Common myeloid progenitor, CD34-positive (primary cell): Measurements from ENCODE around the gene MBOAT7.
A peak's percentile ranks its signal among the peaks of the same experiment; 100 is the strongest.

Source experiments
- CTCF ChIA-PET: fragments of 350-600 bp; sonication (Branson Sonifier 250); formaldehyde crosslinking; loops from one replicate; lab custom pipeline; 2021; ENCODE audit warnings: antibody characterized with exemption; lab: Charles Lee
- POLR2A ChIA-PET: fragments of 350-600 bp; sonication (Branson Sonifier 250); formaldehyde crosslinking; loops from one replicate; lab custom pipeline; 2021; ENCODE audit warnings: antibody characterized with exemption; lab: Charles Lee
- DNase-seq, 3 donors: peaks; one replicate each; pipeline versions ENCODE4 v3.0.0 to v3.0.0-alpha.2; 2013
- H3K27ac ChIP-seq, 2 experiments: 1 replicate in 1 of 2; 2 replicates in 1 of 2; pipeline ENCODE4 v1.7.0; 2013; ENCODE audit warnings: inconsistent platforms in 2 of 2, low read length in 2 of 2, mild to moderate bottlenecking in 2 of 2, low read depth in 1 of 2, moderate library complexity in 1 of 2; ENCODE audit not compliant: severe bottlenecking in 2 of 2, insufficient read depth in 1 of 2, poor library complexity in 1 of 2
- H3K27me3 ChIP-seq, 5 experiments: replicated peaks in 2 of 5; 1 replicate in 3 of 5; 2 replicates in 2 of 5; pipeline versions ENCODE4 v1.6.1 to v1.7.0; 2013; ENCODE audit warnings: low read length in 4 of 5, mild to moderate bottlenecking in 2 of 5, moderate library complexity in 2 of 5, inconsistent platforms in 1 of 5; ENCODE audit not compliant: insufficient read depth in 5 of 5, control insufficient read depth in 4 of 5
- H3K36me3 ChIP-seq, 4 experiments: 1 replicate in 2 of 4; 2 replicates in 2 of 4; pipeline versions ENCODE4 v1.6.1 to v1.7.0; 2013; ENCODE audit warnings: low read length in 3 of 4, control low read depth in 1 of 4, mild to moderate bottlenecking in 1 of 4; ENCODE audit not compliant: control insufficient read depth in 4 of 4, insufficient read depth in 4 of 4
- H3K4me1 ChIP-seq, 4 experiments: 1 replicate in 3 of 4; 2 replicates in 1 of 4; pipeline versions ENCODE4 v1.6.1 to v1.7.1; 2013; ENCODE audit warnings: low read length in 3 of 4, mild to moderate bottlenecking in 3 of 4, control low read depth in 1 of 4, inconsistent platforms in 1 of 4, moderate library complexity in 1 of 4; ENCODE audit not compliant: control insufficient read depth in 4 of 4, insufficient read depth in 4 of 4; ENCODE audit errors: control extremely low read depth in 1 of 4
- H3K4me3 ChIP-seq, 7 experiments: 1 replicate in 4 of 7; 2 replicates in 3 of 7; pipeline versions ENCODE4 v1.5.1 to v1.7.0; 2013; ENCODE audit warnings: mild to moderate bottlenecking in 7 of 7, low read length in 6 of 7, moderate library complexity in 6 of 7, inconsistent platforms in 2 of 7, low read depth in 2 of 7, control low read depth in 1 of 7; ENCODE audit not compliant: insufficient read depth in 4 of 7, control insufficient read depth in 1 of 7; ENCODE audit errors: extremely low read depth in 1 of 7
- H3K9me3 ChIP-seq, 5 experiments: 1 replicate in 4 of 5; 2 replicates in 1 of 5; pipeline versions ENCODE4 v1.6.1 to v1.7.1; 2013; ENCODE audit warnings: low read length in 4 of 5, mild to moderate bottlenecking in 2 of 5, inconsistent platforms in 1 of 5, low read depth in 1 of 5, moderate library complexity in 1 of 5; ENCODE audit not compliant: control insufficient read depth in 4 of 5, insufficient read depth in 2 of 5; ENCODE audit errors: control extremely low read depth in 1 of 5
- WGBS: methylation state at CpG from one replicate; pipeline ENCODE4 v1.1.5; 2013; ENCODE audit not compliant: insufficient coverage; 5-methylcytosine and 5-hydroxymethylcytosine counted together

The MBOAT7 gene

GRCh38 chr19:54155694-54156093 is 33.7 kb downstream of the MBOAT7 start:
- H3K4me3 ChIP-seq: no peak overlapping the region
- H3K9me3 ChIP-seq: no peaks in the 10 kb centered on the region
- no peaks in the 10 kb centered on the region for H3K27me3 ChIP-seq
- H3K36me3 ChIP-seq: peaks cover 2 to 73% (median 56%) of the 10 kb centered on the region in 4 experiments
- POLR2A ChIA-PET: interaction anchor here (1.2 kb wide), 1 partner anchor 14 kb away, joined by 3 read pairs; no protein-coding TSS in a partner anchor
- 95% methylated on average over 13 of the region's 19 CpGs for WGBS
- no peak for DNase-seq
- H3K4me1 ChIP-seq: peaks cover 3 to 29% (median 21%) of the 10 kb centered on the region in 4 experiments
- no peak overlapping the region for H3K27ac ChIP-seq
- CTCF ChIA-PET: interaction anchor here (1.6 kb wide), 1 partner anchor 10 kb away, joined by 5 read pairs; no protein-coding TSS in a partner anchor

GRCh38 chr19:54154603-54155345 is 34.6 kb downstream of the MBOAT7 start:
- POLR2A ChIA-PET: interaction anchor here (1.2 kb wide), 1 partner anchor 13 kb away, joined by 3 read pairs; no protein-coding TSS in a partner anchor
- no peaks in the 10 kb centered on the region for H3K27me3 ChIP-seq
- CTCF ChIA-PET: no interaction called here
- H3K9me3 ChIP-seq: no peaks in the 10 kb centered on the region
- H3K4me1 ChIP-seq: peaks cover 0 to 21% (median 14%) of the 10 kb centered on the region in 4 experiments
- WGBS: 56% methylated on average over 17 of the region's 18 CpGs
- no peak overlapping the region for H3K4me3 ChIP-seq
- H3K27ac ChIP-seq: no peak overlapping the region
- peak in 2 of 3 donors; percentile 30 to 51 for DNase-seq
- H3K36me3 ChIP-seq: peaks cover 2 to 81% (median 61%) of the 10 kb centered on the region in 4 experiments

- Histone ChIP-seq H3K36me3 (peaks cover 2 to 90% (median 69%) of the 10 kb centered on the region in 4 experiments), H3K4me1 (peaks cover 0 to 15% (median 8%) of the 10 kb centered on the region in 4 experiments), H3K9me3 (no peaks in the 10 kb centered on the region), H3K27me3 (no peaks in the 10 kb centered on the region), H3K4me3 (no peak overlapping the region), H3K27ac (no peak overlapping the region)
- CTCF ChIA-PET: no interaction called here
- POLR2A ChIA-PET: no interaction called here
- WGBS: 95% methylated on average over 9 of the region's 10 CpGs
- no peak for DNase-seq
Observed at GRCh38 chr19:54153731-54154326, 35.6 kb downstream of the MBOAT7 start.

- ChIA-PET CTCF (no interaction called here), POLR2A (no interaction called here)
- Histone ChIP-seq H3K4me1 (peaks cover 0 to 8% (median under 1%) of the 10 kb centered on the region in 4 experiments), H3K9me3 (no peaks in the 10 kb centered on the region), H3K4me3 (no peak overlapping the region), H3K27ac (no peak overlapping the region), H3K27me3 (no peaks in the 10 kb centered on the region), H3K36me3 (peaks cover 2 to 97% (median 72%) of the 10 kb centered on the region in 4 experiments)
- WGBS: 97% methylated on average over 7 of the region's 25 CpGs
- DNase-seq: no peak
Observed at GRCh38 chr19:54152878-54153524, 36.4 kb downstream of the MBOAT7 start.

- no peaks in the 10 kb centered on the region for H3K9me3 ChIP-seq
- H3K4me3 ChIP-seq: no peak overlapping the region
- no peaks in the 10 kb centered on the region for H3K27me3 ChIP-seq
- DNase-seq: no peak
- peaks cover 0 to 8% (median 0%) of the 10 kb centered on the region in 4 experiments for H3K4me1 ChIP-seq
- ChIA-PET CTCF (no interaction called here), POLR2A (no interaction called here)
- WGBS: 95% methylated on average over 8 of the region's 12 CpGs
- H3K36me3 ChIP-seq: peaks cover 2 to 97% (median 73%) of the 10 kb centered on the region in 4 experiments
- H3K27ac ChIP-seq: no peak overlapping the region
Observed at GRCh38 chr19:54152267-54152666, 37.1 kb downstream of the MBOAT7 start.

GRCh38 chr19:54151362-54152035 is 37.9 kb downstream of the MBOAT7 start:
- H3K27me3 ChIP-seq: no peaks in the 10 kb centered on the region
- WGBS: 94% methylated on average over 23 of the region's 23 CpGs
- ChIA-PET POLR2A (no interaction called here), CTCF (interaction anchor here (3.5 kb wide), 1 partner anchor 7 kb away, joined by 11 read pairs; the partner anchor contains the start of gene LENG1)
- H3K4me3 ChIP-seq: no peak overlapping the region
- H3K9me3 ChIP-seq: no peaks in the 10 kb centered on the region
- no peak overlapping the region for H3K27ac ChIP-seq
- peaks cover 0 to 97% (median 77%) of the 10 kb centered on the region in 4 experiments for H3K36me3 ChIP-seq
- DNase-seq: no peak
- H3K4me1 ChIP-seq: peaks cover 0 to 8% (median 0%) of the 10 kb centered on the region in 4 experiments
